ENCODE measurements around the gene TSPAN17.

DNA sequence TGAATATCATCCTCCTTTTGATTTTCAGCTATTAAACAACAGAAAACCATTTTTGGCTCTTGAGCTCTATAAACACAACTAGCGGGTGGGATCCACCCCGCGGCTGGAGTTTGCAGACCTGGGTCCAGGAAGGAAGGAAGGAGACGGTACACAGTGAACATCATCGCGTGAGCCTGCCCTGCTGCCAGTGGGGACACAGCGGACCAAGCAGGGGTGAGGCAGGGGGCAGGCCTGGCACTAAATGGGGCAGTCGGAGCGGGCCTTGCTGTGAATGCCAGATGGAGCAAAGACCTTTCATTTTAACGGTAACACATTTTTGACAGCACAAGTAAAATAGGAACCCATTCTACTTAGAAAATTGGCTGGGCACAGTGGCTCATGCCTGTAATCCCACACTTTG, 14.4 kb downstream of the TSPAN17 start:
- TF ChIP-seq POLR2A (IDR thresholded peaks at IDR 0.05; ENCODE audit: low read depth, low read length), result no peak
- no peak for TF ChIP-seq POLR2AphosphoS5 (IDR thresholded peaks at IDR 0.05; ENCODE audit: low read depth, low read length)
